Lower leg skin (tissue), 4 donors: ENCODE results near the gene ABHD11. TPM values are rescaled to one million over a fixed set of nuclear protein-coding genes. Genes with fewer than 3 reads are reported as not detected.

Experiments
- DNase-seq, 2 donors: peaks; one replicate each; pipeline ENCODE4 v3.0.0-alpha.2; 2019; ENCODE audit warnings: low spot score in 2 of 2
- H3K4me3 ChIP-seq: fragments of 200-600 bp; sonication (generic); 2 replicates; pipeline ENCODE4 v1.5.1; 2017; ENCODE audit warnings: mild to moderate bottlenecking, low read depth; ENCODE audit not compliant: poor library complexity, severe bottlenecking
- CTCF ChIP-seq, 3 donors: fragments of 450-650 bp; IDR thresholded peaks; one replicate each; pipeline ENCODE4 v1.5.1; 2016; ENCODE audit warnings: antibody characterized with exemption in 3 of 3, mild to moderate bottlenecking in 3 of 3, moderate library complexity in 2 of 3
- POLR2A ChIP-seq, 2 donors: fragments of 450-650 bp; IDR thresholded peaks; one replicate each; pipeline ENCODE4 v1.6.1; 2016 to 2017; ENCODE audit warnings: antibody characterized with exemption in 2 of 2, mild to moderate bottlenecking in 1 of 2, moderate library complexity in 1 of 2
- WGBS, 2 donors: methylation state at CpG; one replicate each; pipeline ENCODE4 v1.1.5; 2018; 5-methylcytosine and 5-hydroxymethylcytosine counted together
- intact Hi-C: fragments of 100-400 bp; cut with DNase I; formaldehyde crosslinking; loops from one replicate; pipeline ENCODE4 v1.15.0; 2023; ENCODE audit warnings: low total_unique reads
- total RNA-seq, 4 donors: library from RNA; depleted of rRNA; stranded (reverse); fragments of >200 nt; gene quantifications; one replicate each; pipeline ENCODE4 v1.1.0, GENCODE V29; 2016

ABHD11 gene
- total RNA-seq, 4 donors from 2014 or later, result 24.9 to 29.0 (median 26.3) TPM

GRCh38 chr7:73740212-73740611 is 1.6 kb upstream of the ABHD11 start:
- TF ChIP-seq POLR2A (IDR thresholded peaks at IDR 0.05) (no peak), CTCF (IDR thresholded peaks at IDR 0.05) (no peak)
- intact Hi-C loops, result no loop called here
- H3K4me3 ChIP-seq, result no peak overlapping the region
- 88 to 91% methylated on average over 7 of the region's 7 CpGs for WGBS, 2 donors
- no peak for DNase-seq

GRCh38 chr7:73739387-73739767 is 775 bp upstream of the ABHD11 start:
- intact Hi-C loops, result loop anchor here (5.0 kb wide), 2 partner anchors 103 to 118 kb away; partner anchors contain the start of gene METTL27
- peak overlapping the region; percentile 42 for H3K4me3 ChIP-seq
- DNase-seq, result no peak
- TF ChIP-seq POLR2A (IDR thresholded peaks at IDR 0.05), result no peak
- no peak for TF ChIP-seq CTCF (IDR thresholded peaks at IDR 0.05)
- WGBS, 2 donors, result 44 to 47% methylated on average over 13 of the region's 13 CpGs

GRCh38 chr7:73738220-73738611 is 386 bp downstream of the ABHD11 start:
- peak overlapping the region; percentile 56 for H3K4me3 ChIP-seq
- 0 to 1% methylated on average over 23 to 24 of the region's 24 CpGs for WGBS, 2 donors
- peak in 1 of 2 donors; percentile 88 for DNase-seq
- TF ChIP-seq CTCF (IDR thresholded peaks at IDR 0.05), result no peak
- intact Hi-C loops, result loop anchor here (5.0 kb wide), 2 partner anchors 104 to 119 kb away; partner anchors contain the start of gene METTL27

- no peak for DNase-seq
- WGBS, 2 donors, result 66 to 70% methylated on average over 12 to 17 of the region's 17 CpGs
- H3K4me3 ChIP-seq, result no peak overlapping the region
- no peak for TF ChIP-seq POLR2A (IDR thresholded peaks at IDR 0.05)
- TF ChIP-seq CTCF (IDR thresholded peaks at IDR 0.05), result no peak
- intact Hi-C loops, result loop anchor here (5.0 kb wide), 2 partner anchors 105 to 120 kb away; partner anchors contain the start of gene METTL27
These were observed 947 bp downstream of the ABHD11 start for GRCh38 chr7:73737491-73738219.

- TF ChIP-seq CTCF (IDR thresholded peaks at IDR 0.05), result no peak
- no peak for TF ChIP-seq POLR2A (IDR thresholded peaks at IDR 0.05)
- WGBS, 2 donors, result 91 to 93% methylated on average over 13 to 14 of the region's 14 CpGs
- DNase-seq, result no peak
- no peak overlapping the region for H3K4me3 ChIP-seq
- intact Hi-C loops, result loop anchor here (5.0 kb wide), 2 partner anchors 105 to 120 kb away; partner anchors contain the start of gene METTL27
These were observed 1.7 kb downstream of the ABHD11 start for GRCh38 chr7:73736885-73737284.
